NCI-H1092 treated with DMSO at 0.1 percent for 48 hours (cell line): ENCODE measurements around the gene TBC1D16.

Experiments used
- DNase-seq: peaks from one replicate; lab custom pipeline; 2025; lab: John Stamatoyannopoulos, UW

The TBC1D16 gene

GRCh38 chr17:79888811-79889634 lies 146.6 kb downstream of the TBC1D16 start:
- no peak for DNase-seq

- DNase-seq: no peak
Measured at GRCh38 chr17:79888009-79888540, 147.6 kb downstream of the TBC1D16 start.

GRCh38 chr17:79887451-79887991 lies 148.2 kb downstream of the TBC1D16 start:
- no peak for DNase-seq

- DNase-seq: peak; percentile 14
Measured at GRCh38 chr17:79883202-79883601, 152.5 kb downstream of the TBC1D16 start.
